ENCODE measurements around the gene PDCD4. TPM values are rescaled to one million over a fixed set of nuclear protein-coding genes. Genes with fewer than 3 reads are reported as not detected.

Gene PDCD4
- total and polyA plus RNA-seq, 2 donors (not counting 3 experiments of a cell fraction or from before 2014, with no cell fraction given), result 14.4 to 47.9 TPM

DNA sequence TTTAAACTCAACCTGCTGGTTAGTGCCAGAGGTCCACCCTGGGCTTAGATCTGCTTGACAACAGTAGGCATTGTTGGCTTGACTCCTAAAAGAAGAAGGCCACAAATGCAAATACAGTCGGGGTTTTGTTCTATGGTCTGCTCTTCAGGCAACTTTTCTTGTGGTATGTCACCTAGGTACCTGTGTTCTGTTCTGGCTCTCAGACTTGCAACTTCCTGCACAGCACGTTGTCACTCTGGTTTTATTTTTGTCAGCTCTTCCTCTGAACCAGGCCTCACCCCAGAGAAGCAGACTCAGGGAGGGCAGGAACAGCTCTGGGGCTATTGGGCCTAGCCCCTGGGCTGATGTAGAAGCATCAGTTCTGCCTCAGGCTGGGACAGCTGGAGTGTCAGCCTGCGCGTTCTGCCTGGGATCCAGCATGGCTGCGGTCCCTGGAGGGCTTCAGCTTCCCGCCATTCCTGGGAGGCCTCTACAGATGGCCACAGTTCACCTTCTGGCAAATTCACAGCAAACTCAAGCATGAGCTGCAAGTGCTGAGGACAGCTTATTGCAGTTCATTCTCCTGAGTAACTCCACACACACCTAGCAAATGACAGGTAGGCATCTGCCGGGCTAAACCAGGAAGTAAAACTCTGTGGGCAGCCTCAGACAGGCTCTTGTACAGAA lies 11.0 kb upstream of the PDCD4 start:
- BruUV-seq (replicated peaks), result no TSS peak
- Histone ChIP-seq H3K4me2 (ENCODE audit: insufficient read depth, low read length) (no peak overlapping the region), H3K36me3 (ENCODE audit: control insufficient read depth in 2 of 2, extremely low read depth in 1 of 2, insufficient read depth in 2 of 2, low read length in 2 of 2) (no peaks in the 10 kb centered on the region), H2AFZ (ENCODE audit: low read depth, low read length) (no peak overlapping the region), H3K9me3 (replicated peaks; ENCODE audit: control insufficient read depth, insufficient read depth, low read length) (no peaks in the 10 kb centered on the region), H3K27me3 (ENCODE audit: control insufficient read depth in 2 of 2, insufficient read depth in 2 of 2, low read length in 2 of 2) (peaks cover 2 to 3% of the 10 kb centered on the region in 2 experiments), H3K9me1 (replicated peaks; ENCODE audit: control insufficient read depth, extremely low read depth, insufficient read depth, low read length) (no peaks in the 10 kb centered on the region), H3K27ac (ENCODE audit: insufficient read depth, low read depth, low read length) (no peak overlapping the region), H3K79me2 (ENCODE audit: control insufficient read depth, insufficient read depth, low read length) (no peaks in the 10 kb centered on the region), H4K20me1 (replicated peaks; ENCODE audit: control insufficient read depth, extremely low read depth, insufficient read depth, low read length) (no peaks in the 10 kb centered on the region), H3K4me1 (ENCODE audit: control insufficient read depth, extremely low read depth, insufficient read depth, low read length) (no peaks in the 10 kb centered on the region), H3K9ac (replicated peaks; ENCODE audit: extremely low read depth, insufficient read depth, low read length) (no peak overlapping the region), H3K4me3 (replicated peaks in 1 of 3; ENCODE audit: insufficient read depth in 1 of 3, low read depth in 1 of 3, low read length in 3 of 3) (no peak overlapping the region)
- no peak for FAIRE-seq
- dilution Hi-C loops (cut with MboI; ENCODE audit: extremely low pct_ligation_motif_present, low sequenced_read_pairs), result no loop called here
- POLR2A ChIA-PET, result no interaction called here
- CTCF ChIA-PET, result no interaction called here
- intact Hi-C loops (cut with micrococcal nuclease), result loop anchor here (5.0 kb wide), 1 partner anchor 83 kb away; no protein-coding TSS in a partner anchor
- DNase-seq (ENCODE audit: low read depth, low spot score), result no peak
- TF ChIP-seq POLR2A (IDR thresholded peaks at IDR 0.05; ENCODE audit: low read depth, low read length) (no peak), FOS (IDR thresholded peaks at IDR 0.05; ENCODE audit: borderline replicate concordance, insufficient read depth, low read length) (no peak), MYC (IDR thresholded peaks at IDR 0.05; ENCODE audit: low read depth, low read length) (no peak), GATA2 (IDR thresholded peaks at IDR 0.05; ENCODE audit: insufficient read depth, insufficient read length, low read depth, low read length) (no peak), EZH2 (IDR thresholded peaks at IDR 0.05; ENCODE audit: borderline replicate concordance, low read depth, low read length, severe bottlenecking) (no peak), JUN (IDR thresholded peaks at IDR 0.05; ENCODE audit: borderline replicate concordance, insufficient read depth, insufficient read length, low read depth) (no peak), POLR2AphosphoS5 (IDR thresholded peaks at IDR 0.05; ENCODE audit: insufficient read depth, low read depth, low read length) (no peak)
- TF ChIP-seq, protein P1, sequence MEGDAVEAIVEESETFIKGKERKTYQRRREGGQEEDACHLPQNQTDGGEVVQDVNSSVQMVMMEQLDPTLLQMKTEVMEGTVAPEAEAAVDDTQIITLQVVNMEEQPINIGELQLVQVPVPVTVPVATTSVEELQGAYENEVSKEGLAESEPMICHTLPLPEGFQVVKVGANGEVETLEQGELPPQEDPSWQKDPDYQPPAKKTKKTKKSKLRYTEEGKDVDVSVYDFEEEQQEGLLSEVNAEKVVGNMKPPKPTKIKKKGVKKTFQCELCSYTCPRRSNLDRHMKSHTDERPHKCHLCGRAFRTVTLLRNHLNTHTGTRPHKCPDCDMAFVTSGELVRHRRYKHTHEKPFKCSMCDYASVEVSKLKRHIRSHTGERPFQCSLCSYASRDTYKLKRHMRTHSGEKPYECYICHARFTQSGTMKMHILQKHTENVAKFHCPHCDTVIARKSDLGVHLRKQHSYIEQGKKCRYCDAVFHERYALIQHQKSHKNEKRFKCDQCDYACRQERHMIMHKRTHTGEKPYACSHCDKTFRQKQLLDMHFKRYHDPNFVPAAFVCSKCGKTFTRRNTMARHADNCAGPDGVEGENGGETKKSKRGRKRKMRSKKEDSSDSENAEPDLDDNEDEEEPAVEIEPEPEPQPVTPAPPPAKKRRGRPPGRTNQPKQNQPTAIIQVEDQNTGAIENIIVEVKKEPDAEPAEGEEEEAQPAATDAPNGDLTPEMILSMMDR (IDR thresholded peaks at IDR 0.05; ENCODE audit: extremely low read depth in 1 of 2, insufficient read depth in 1 of 2, low read depth in 1 of 2, low read length in 2 of 2), result no peak
- TF ChIP-seq, protein P2, sequence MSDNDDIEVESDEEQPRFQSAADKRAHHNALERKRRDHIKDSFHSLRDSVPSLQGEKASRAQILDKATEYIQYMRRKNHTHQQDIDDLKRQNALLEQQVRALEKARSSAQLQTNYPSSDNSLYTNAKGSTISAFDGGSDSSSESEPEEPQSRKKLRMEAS (IDR thresholded peaks at IDR 0.05; ENCODE audit: insufficient read depth, insufficient read length), result no peak

Data from endothelial cell of umbilical vein (primary cell).